ENCODE results near the gene PTPRC.

Gene PTPRC

DNA sequence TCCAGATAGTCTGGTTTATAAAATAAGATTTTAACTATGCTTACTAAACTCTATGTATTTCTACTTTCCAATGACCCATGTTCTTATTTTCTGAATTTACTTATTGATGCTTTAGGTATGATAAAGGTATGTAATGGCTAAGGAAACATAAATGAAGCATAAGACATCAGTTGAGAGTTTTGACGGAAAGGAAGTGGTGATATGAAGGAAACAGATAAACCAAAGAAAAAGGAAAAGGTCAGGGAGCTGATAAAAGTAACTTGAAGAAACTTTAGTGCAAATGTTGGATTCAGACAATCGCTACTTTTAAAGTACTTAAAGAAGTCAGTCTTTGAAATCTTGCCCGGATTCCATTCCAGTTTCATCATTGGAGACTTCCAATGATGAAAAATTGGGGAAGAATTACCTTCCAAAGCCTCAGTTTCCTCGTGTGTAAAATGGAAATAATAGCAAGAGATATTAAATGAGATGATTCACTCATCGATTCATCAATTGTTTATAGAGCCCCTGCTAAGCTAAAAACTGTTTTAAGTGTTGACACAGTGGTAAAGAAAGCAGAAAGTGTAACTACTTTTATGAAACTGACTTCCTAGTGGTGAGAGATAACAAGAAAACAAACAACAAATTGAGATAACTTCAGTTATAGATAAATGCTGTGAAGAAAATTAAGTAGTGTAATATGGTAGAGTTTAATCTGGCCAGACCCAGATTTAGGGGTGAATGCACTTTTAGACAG lies 10.6 kb downstream of the PTPRC start:
- DNase-seq = no peak

DNA sequence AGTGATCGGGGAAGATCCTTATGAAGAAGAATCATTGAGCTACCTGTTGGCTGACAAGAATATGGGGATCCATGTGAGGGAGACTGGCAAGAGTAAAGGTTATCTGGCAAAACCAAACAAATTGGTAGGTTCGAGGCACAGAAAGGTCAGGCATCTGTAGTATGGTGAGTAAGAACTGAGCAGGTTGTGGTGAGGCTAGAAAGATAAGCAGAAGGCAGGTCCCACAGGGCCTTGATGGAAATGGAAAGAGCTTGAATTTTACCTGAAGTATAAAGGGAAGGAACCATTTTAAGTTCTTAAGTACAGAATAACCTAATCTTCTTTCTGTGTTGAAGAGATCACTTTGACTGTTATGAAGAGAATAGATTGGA lies 11.1 kb downstream of the PTPRC start:
- no peak for DNase-seq

DNA sequence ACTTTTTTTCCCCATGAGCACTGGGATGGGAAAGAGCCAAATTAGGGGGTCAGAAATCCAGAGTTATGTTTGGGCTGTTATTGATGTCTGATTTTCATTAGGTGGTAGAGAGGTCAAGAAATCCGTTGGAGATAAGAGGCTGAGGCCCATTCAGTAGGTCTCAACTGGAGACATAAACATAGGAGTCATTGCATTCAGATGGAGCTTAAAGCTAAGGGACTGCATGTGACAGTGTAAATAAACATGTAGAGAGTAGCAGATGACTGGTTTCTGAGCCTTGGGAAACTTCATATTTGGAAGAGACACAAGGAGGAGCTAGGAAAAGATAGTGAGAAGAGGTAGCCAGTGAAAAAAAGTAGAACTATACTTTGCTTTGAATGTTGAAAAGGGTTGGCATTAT lies 11.7 kb downstream of the PTPRC start:
- DNase-seq = no peak

DNA sequence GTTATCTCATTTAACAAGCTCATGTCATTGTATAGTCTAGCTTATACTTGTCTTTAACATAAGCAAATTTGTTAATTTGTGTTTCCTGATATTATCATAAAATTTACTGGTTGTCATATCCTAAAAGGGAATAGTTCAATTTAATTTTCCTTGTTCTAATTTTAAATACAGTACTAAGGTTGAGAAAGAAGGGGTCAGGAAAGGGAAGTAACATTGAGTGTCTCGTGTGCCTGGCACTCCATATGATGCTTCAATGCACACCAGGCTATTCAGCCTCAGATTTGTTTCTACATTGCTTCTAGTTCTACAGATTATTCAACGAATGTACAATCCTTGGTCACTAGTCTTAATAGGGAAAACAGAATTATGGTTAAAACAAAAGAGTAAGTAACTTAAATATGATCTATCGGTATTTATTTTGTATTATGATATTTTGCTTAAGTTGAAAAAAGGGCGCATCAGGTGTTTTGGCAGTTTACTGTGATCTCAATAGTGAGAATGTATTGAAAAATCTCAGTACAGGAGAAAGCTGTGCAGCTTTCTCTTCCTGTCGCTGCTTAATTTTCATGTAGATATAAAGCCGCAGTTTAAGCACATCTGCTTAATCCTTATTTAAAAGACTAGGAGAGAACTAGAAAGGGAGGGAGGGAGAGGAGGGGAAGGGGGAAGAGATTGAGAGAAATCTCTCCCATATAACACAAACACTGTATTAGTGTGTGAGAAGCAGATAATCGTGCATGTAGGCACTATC lies 13.0 kb downstream of the PTPRC start:
- no peak for DNase-seq

DNA sequence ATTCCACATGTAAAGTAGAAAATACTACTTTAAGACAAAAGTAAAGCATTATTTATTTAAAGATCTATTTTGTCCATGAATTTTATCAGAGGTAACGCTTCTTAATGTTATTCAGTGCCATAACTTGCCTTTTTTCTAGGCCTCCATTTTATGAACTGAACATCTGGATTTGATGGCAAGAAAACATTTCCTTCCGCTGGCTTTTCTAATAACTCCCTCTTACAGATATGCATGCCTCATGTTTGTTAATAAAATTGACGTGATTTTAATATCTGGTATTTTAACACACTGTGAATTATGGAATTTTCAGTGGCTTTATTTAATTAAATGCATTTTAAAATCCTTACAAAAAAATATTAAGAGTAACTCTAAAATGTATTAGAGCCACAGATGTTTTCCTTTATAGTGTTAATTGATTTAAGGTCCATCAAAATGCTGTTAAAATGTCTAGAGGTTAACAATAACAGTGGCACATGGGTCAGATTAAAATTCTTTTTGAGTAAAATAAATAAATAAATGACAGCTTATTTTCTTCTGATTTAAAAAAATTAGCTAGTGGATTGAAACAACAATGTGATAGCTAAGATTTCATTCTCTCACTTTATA lies 15.1 kb downstream of the PTPRC start:
- DNase-seq = no peak

DNA sequence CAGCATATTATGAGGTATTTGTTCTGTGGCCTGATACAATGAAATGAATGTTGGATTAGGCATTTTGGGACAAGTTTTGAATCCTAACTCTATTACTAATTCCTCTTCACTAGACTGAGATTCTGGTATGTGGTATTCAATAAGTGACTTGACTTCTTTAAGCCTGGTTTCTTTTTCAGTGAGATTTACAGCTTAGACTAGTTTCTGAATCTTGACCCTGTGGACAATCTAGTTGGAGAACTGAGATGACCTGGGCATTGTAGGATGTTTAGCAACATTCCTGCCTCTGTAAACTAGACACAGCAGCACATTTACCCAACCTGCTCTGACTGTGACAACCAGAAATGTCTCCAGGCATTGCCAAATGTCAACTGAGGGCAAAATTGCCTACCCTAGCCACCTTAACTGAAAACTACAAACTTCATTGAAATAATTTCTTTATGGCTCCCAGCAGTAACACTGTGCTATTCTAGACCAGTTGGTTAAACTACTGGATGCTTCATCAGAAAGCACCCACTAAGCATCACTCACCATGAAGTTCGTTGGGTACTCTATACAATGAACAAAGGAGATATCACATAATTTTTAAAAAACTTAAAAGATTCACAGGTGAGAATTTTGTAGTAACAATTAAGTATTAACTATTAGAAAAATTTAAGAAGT lies 16.8 kb downstream of the PTPRC start:
- no peak for DNase-seq

DNA sequence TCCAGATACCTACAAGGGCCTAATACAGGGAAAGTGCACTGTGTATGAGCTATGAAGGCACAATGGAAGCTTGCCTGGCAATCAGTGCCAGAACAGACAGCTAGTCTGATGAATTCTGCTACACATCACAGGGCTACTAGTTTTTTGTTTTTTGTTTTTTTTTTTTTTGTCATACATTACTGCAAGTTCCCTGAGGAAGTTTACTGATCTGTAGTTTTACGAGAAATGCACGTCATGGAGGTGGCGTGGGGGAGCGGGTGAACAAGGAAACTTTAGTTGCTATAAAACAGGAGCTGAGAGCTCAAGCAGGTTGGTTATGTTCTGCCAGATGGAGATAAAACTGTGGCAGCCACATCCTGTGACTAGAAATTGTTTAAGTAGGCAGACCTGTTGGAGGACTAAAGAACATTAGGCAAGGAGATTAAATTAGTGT lies 17.7 kb downstream of the PTPRC start:
- DNase-seq = no peak

DNA sequence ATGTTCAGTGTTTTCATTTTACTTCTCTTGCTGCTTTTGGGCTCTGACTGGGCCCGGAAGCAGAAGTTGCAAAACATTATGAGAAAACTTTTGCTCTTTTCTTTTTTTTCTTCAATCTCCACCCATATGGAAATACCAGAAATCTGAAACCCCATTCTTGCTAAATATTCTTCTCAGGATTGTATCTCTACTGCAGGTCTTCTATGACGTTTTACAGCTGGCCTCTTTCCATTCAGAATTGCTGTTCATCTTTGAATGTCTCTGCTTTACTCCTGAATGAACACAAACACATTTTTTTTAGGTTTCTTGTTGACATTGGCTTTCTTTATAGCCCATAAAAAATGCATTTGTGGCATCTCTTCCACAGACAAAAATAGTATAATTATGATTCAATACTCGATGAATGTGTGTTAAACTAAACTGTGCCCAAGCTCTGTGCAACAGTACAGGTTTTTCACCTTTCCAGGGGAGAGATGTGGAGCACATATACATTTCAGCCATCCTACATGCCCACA lies 18.8 kb downstream of the PTPRC start:
- DNase-seq = no peak

DNA sequence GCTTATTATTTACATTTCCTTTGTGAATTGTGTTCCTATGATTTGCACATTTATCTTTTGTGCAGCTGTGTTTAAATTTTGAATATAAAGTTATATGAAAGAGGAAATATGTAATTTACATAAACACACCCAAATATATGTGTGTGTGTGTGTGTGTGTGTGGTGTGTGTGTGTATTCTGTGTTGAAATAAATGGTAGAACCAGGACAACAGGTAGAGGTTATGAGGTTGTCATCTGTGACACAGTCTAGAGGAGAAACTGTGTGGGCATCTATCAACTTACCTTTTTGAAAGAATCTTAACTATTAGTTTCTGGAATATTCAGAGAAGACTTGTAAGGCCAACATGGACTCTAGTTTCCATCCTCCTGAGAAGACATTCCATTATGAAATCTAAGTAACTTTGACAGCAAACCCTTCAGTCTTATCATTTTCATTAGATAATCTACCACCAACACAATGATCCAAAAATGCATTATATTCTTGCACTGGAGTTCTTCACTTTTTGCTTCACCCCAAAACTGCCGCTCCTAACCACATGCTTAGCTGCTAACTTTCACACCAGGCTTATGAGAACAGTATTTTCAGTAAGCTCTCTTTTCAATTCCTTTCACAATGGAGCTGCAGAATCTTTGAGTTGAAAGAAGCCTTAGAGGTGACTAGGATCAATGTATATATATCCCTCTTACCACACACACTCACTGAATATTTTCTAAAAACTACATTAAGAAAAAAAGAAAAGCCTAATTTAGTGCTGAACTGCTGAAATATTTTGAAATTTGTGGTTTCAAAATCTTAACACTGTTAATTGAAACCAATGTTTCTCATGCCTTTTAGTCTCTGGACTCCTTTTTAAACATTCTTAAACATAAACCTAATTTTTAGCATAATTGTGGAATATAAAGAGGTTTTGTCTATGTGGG lies 21.8 kb downstream of the PTPRC start:
- DNase-seq = no peak

DNA sequence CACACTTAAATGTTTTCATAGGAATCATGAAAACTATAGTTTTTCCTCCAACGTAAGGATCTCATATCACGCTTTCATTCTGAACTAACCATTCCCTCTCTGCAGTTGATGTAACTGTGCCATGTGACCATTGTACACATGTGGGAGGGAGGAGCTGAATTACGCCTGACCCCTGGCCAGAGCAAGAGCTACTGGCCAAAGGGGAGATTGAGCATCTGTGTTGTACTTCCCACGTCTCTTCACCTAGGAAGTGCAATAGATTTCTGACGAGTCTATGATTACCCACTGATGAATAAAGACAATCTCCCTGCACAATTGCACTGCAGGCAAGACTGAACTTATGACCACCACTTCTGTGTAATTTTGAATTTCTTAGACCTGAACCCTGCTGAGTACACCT lies 24.0 kb downstream of the PTPRC start:
- no peak for DNase-seq

DNA sequence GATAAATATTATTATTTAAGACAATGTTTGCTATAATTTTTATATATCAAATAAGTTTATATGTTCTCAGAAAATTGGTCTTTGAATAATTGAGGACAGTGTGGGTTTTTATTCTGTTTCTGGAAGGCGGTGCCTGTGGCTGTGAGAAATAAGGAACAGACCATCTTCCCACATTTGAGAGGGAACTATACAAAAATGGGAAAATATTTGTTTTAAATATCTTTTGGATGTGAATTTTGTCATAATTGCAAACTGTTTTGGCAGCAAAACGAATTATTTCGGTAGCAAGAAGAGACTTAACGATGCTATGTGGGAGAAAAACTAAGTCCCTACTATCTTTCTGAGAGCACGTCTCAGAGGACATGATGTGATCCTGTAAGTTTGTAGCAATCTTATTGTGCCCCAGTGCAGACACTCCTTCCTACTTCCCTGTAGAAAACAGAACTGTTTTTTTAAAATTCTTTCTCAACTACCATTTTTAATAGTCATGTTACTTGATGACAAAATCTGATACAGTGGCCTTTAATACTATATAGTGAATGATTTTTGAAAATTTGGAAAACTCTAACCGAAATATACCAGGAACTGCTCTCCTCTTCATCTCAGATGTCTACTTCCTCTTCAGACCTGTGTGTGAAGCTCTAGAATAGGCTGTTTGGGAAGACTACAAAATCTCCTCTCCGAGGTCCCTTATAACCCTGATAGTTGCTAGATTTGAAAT lies 25.4 kb downstream of the PTPRC start:
- DNase-seq = no peak

DNA sequence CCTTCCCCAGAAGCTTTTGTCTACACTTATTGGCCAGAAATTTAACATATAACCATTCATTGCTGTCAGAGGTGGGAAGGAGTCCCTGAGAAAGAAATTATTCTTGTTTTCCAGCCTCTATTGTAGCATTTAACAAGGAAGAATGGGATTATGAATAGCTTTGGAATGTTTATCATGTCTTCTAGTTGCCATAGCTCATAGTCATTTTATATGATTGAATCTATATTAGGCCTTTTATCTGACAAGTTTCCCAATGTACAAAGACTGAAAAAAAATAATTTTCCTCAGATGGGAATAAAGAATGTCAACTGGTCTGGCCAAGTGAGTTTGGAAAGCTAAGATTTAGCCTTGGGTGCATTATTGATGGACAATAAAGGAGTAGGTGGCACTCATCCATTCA lies 28.3 kb downstream of the PTPRC start:
- no peak for DNase-seq

DNA sequence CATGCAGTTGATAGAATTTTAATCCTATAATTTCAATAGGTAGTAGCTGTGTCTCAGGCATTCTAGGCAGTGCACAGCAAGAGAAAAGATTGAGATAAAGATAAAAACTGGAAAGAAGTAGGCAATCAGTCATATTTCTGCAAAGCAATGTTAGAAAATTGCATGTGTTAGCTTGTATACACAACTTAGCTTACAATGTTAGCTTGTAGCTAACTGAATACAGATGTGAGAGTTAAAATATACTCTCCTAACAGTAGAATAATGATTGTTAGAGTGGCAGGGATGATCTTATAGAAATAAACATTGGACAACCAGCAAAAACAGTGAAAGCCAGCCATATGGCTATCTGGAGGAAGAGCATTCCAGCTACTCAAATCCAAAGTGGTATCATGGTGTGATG lies 29.0 kb downstream of the PTPRC start:
- no peak for DNase-seq

DNA sequence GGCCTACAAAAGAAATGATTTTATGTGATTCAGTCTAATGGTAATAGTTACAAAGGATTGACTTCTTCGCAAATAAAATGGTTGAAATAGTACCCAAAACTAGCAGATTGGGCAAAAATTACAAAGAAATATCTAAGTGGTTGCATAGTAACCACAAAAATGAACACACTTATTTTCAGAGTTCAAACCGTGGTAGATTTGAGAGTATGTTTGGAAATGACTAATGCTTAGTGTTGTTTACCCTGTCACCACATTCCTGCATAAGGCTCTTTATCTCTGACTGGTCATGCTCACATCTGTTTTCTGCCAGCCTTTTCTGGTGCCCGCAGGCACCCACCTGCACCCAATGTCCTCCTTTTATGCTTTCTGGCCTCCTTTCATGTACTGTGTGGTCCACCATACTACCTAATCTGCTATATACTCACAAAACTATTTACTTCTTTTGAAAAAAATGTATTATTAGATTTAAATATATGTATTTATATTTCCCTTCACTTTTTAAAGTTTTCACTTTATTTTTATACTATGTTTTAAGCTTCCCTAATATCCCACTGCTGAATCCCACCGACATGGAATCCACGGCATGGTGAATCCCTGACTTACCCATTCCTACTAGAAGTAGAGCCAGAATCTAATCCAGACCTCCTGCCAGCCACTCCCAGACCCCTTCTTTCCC lies 30.3 kb downstream of the PTPRC start:
- DNase-seq = no peak

DNA sequence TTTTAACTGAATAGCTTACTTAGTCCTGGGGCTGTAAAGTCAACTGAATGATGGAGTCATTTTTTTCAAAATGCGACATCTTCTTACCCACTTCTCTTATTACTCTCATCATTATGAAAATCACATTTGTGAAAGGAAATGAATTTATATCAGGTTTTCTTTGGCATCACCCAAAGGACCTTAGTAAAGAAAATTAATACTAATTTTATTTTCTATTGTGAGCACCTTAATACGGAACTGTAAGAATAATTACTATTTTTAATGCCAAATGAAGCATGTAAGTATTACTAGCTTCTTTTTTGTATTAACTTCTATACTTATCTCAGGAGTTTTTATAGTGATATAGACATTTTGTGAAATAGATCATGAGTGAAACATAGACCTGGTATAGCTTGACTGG lies 30.9 kb downstream of the PTPRC start:
- no peak for DNase-seq

DNA sequence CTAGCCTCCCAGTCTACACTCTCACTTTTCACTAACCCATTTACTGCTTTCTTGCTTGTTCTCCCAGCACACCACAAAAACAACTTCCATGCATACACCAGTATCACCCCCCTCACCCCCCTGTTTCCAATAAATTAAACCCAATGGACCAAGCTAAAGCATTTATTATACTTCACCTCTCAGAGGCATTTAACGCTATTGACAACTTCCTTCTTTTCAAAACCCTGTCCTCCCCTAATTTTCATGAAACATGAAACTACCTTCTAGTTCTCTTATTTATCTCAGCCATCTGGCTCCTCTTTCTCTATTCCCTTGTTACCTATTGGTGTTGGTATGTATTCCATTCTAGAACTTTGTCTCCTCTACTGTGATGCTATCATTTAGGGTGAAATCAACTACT lies 32.3 kb downstream of the PTPRC start:
- no peak for DNase-seq

DNA sequence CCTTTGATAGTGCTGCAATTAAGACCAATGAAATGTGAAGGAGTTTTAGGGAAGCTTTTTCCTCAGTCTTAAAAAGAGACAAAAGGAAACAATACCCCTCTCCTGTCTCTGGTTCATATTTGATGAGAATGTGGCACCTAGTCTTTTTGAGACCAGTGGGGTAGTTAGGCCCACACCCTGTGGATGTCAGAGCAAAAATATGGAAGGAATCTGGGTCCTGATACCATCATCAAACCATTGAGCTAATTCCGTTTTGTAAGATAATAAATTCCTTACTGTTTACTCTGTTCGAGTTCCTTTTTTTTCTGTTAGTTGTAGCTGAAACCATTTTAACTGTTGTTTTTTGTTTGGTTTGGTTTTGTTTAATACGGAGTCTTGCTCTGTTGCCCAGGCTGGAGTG lies 33.3 kb downstream of the PTPRC start:
- DNase-seq = no peak

DNA sequence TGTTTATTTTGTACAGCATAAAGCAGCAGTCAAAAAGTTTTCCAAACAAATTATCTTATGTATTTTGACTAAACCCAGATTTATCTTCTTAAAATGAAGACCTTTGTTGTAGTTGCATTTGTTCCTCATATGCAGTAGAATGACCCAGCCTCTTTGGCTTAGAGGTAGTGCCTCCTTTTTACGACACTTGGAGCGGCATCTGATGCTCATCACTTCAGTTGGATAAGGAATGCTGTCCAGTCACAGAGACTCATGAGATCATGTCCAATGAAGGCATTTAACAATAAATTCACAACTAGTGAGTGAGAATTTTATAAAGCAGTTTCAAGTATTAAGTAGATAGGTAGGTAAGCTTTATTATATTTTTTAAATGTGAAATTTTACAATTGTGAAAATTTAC lies 35.2 kb downstream of the PTPRC start:
- no peak for DNase-seq

DNA sequence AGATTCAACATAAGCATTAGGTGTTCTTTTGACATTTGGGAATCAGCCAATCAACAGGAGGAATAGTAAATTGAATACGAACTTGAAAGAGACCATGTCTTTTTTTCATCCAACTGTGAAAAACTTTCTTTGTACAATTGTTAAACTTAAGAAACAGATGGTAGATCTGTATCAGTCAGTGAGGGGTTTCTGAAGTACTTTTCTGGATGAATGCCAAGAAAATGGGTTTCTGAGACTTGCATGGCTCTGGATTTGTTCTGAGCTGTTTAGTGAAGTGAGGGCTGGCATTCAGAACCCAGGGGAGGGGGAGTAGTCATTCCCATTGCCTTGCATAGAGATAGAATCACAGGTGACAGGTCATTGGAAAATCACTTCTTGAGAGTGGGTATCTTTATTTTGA lies 37.4 kb downstream of the PTPRC start:
- DNase-seq = no peak

DNA sequence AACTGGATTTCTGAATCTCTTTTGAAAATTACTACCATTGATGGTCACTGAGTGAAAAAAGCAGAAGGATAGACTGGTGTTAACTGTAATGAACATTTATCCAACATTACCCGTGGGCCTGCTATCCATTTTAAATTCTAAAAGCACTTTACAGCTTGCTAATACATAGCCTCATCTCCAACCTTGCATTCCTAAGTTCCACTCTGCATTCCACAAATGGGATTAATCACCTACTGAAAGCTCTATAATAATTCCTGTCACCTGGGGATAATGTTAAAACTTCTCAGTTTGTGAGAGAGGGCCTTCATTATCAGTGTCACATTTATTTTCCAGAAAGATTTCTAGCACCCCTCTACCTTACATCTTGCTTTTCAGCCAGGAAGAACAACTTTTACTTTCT lies 38.2 kb downstream of the PTPRC start:
- no peak for DNase-seq

DNA sequence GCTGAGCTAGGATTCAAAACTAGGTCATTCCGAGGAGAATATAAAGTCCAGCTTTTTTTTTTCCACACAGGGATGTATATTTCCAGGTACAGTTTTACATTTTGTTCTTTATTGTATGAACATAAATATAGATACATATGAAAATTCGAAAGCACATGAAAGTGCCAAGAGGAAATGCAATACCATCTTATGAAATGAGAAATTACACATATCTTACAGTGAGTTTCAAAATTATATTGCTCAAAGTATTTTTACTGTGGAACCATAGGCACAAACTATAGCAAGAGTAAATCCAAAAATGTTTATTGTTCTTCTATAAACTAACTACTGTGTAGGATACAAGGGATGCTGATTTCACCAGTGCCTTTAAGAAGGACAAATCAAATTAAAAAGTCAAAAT lies 39.0 kb downstream of the PTPRC start:
- DNase-seq = no peak
